Breast epithelium (tissue), 3 donors: Measurements from ENCODE around the gene RSF1.

Source experiments
- CTCF ChIP-seq, 3 donors: fragments of 450-650 bp; IDR thresholded peaks; one replicate each; pipeline ENCODE4 v1.5.1; 2016 to 2017; ENCODE audit warnings: antibody characterized with exemption in 3 of 3, mild to moderate bottlenecking in 3 of 3, moderate library complexity in 3 of 3
- POLR2A ChIP-seq: fragments of 450-650 bp; IDR thresholded peaks from one replicate; pipeline ENCODE4 v1.6.1; 2016; ENCODE audit warnings: antibody characterized with exemption, mild to moderate bottlenecking, moderate library complexity

GRCh38 chr11:77672264-77672663 lies 148.3 kb downstream of the RSF1 start:
- TF ChIP-seq POLR2A (no peak), CTCF (IDR thresholded peaks at IDR 0.05) (no peak)
